Neural crest cell (in vitro differentiated cells): ENCODE results near the gene ITIH3. TPM values are rescaled to one million over a fixed set of nuclear protein-coding genes. Genes with fewer than 3 reads are reported as not detected.

Experiments used
- DNase-seq: peaks from one replicate; pipeline ENCODE4 v3.0.0; 2021; ENCODE audit warnings: low read depth, mixed read lengths, low spot score
- H3K27ac Mint-ChIP-seq: one replicate; pipeline ENCODE4 v1.8.0; 2021; ENCODE audit warnings: mild to moderate bottlenecking, mixed read lengths; ENCODE audit not compliant: unreplicated experiment
- H3K27me3 Mint-ChIP-seq: 2 replicates; pipeline ENCODE4 v1.8.0; 2021; ENCODE audit warnings: low read depth, mild to moderate bottlenecking, mixed read lengths
- H3K36me3 Mint-ChIP-seq: 2 replicates; pipeline ENCODE4 v1.8.0; 2021; ENCODE audit warnings: low read depth, mild to moderate bottlenecking, mixed read lengths
- H3K4me1 Mint-ChIP-seq: 2 replicates; pipeline ENCODE4 v1.8.0; 2021; ENCODE audit warnings: mixed read lengths
- H3K4me3 Mint-ChIP-seq: one replicate; pipeline ENCODE4 v1.8.0; 2021; ENCODE audit warnings: mild to moderate bottlenecking, mixed read lengths
- H3K9me3 Mint-ChIP-seq: 2 replicates; pipeline ENCODE4 v1.8.0; 2021; ENCODE audit warnings: mixed read lengths
- CTCF ChIP-seq: fragments of 200-600 bp; sonication (generic); conservative IDR thresholded peaks from 2 replicates; pipeline ENCODE4 v1.5.0; 2021; ENCODE audit warnings: antibody characterized with exemption, mild to moderate bottlenecking
- total RNA-seq: library from RNA; stranded (reverse); gene quantifications from 2 replicates; pipeline ENCODE4 v1.2.1, GENCODE V29; 2021

Gene ITIH3
- total RNA-seq, 1 donor from 2014 or later, result not detected

- DNase-seq, result no peak
- Mint-ChIP-seq H3K9me3 (no peaks in the 10 kb centered on the region), H3K27me3 (no peaks in the 10 kb centered on the region), H3K36me3 (peaks cover 2% of the 10 kb centered on the region), H3K4me1 (peaks cover 20% of the 10 kb centered on the region), H3K4me3 (peak overlapping the region; percentile 95), H3K27ac (peak overlapping the region; percentile 94)
- TF ChIP-seq CTCF, result no peak
These were observed 24.7 kb upstream of the ITIH3 start for GRCh38 chr3:52769786-52770455.

- DNase-seq, result peak; percentile 89
These were observed 23.9 kb upstream of the ITIH3 start, which contains the start of gene NEK4 for GRCh38 chr3:52770496-52771333. Gene NEK4, minus strand, starts transcription at chr3:52770940. Its CDS starts 194 bp downstream, at chr3:52770746.

GRCh38 chr3:52771334-52771681, 23.3 kb upstream of the ITIH3 start:
- H3K4me1 Mint-ChIP-seq, result peaks cover 20% of the 10 kb centered on the region
- no peaks in the 10 kb centered on the region for H3K9me3 Mint-ChIP-seq
- H3K4me3 Mint-ChIP-seq, result peak overlapping the region; percentile 95
- H3K27me3 Mint-ChIP-seq, result no peaks in the 10 kb centered on the region
- no peak for DNase-seq
- no peak for TF ChIP-seq CTCF
- H3K36me3 Mint-ChIP-seq, result peaks cover 2% of the 10 kb centered on the region
- peak overlapping the region; percentile 99 for H3K27ac Mint-ChIP-seq

More at GRCh38 chr3:52770496-52771333, 23.9 kb upstream of the ITIH3 start, which contains the start of gene NEK4:
- H3K36me3 Mint-ChIP-seq, result peaks cover 2% of the 10 kb centered on the region
- peak within 1 kb of the TSS; percentile 95 for H3K4me3 Mint-ChIP-seq
- no peaks in the 10 kb centered on the region for H3K27me3 Mint-ChIP-seq
- H3K27ac Mint-ChIP-seq, result peak within 1 kb of the TSS; percentile 99
- TF ChIP-seq CTCF, result no peak
- H3K9me3 Mint-ChIP-seq, result no peaks in the 10 kb centered on the region
- H3K4me1 Mint-ChIP-seq, result peaks cover 20% of the 10 kb centered on the region

GRCh38 chr3:52771702-52772101, 22.9 kb upstream of the ITIH3 start:
- no peak for TF ChIP-seq CTCF
- no peak for DNase-seq
- Mint-ChIP-seq H3K4me1 (peaks cover 20% of the 10 kb centered on the region), H3K9me3 (no peaks in the 10 kb centered on the region), H3K4me3 (peak overlapping the region; percentile 95), H3K27ac (no peak overlapping the region), H3K36me3 (peaks cover 2% of the 10 kb centered on the region), H3K27me3 (no peaks in the 10 kb centered on the region)

GRCh38 chr3:52773361-52774065, 21.1 kb upstream of the ITIH3 start:
- DNase-seq, result no peak
- Mint-ChIP-seq H3K27ac (no peak overlapping the region), H3K4me3 (peak overlapping the region; percentile 8), H3K36me3 (no peaks in the 10 kb centered on the region), H3K9me3 (no peaks in the 10 kb centered on the region), H3K27me3 (no peaks in the 10 kb centered on the region), H3K4me1 (peaks cover 20% of the 10 kb centered on the region)
- no peak for TF ChIP-seq CTCF
